HG03196 (cell line): ENCODE results near the gene C16orf86.

Experiments
- ATAC-seq: cut with Tn5 transposase; IDR thresholded peaks from one replicate; pipeline ENCODE4 v1.9.1; 2021; ENCODE audit not compliant: unreplicated experiment

C16orf86 gene

GRCh38 chr16:67666559-67667452, at the start of gene C16orf86, which contains the start of gene ENKD1:
TSS of gene C16orf86 (plus strand) at chr16:67666814. CDS start at chr16:67666971, 157 bp downstream.
TSS of gene ENKD1 (minus strand) at chr16:67666750. CDS start at chr16:67666442, 308 bp downstream.
- ATAC-seq: peak; percentile 42

- ATAC-seq: no peak
These were observed 38.4 kb upstream of the C16orf86 start for GRCh38 chr16:67628216-67628615.

GRCh38 chr16:67632415-67633172, 34.0 kb upstream of the C16orf86 start:
- no peak for ATAC-seq

GRCh38 chr16:67636713-67637112, 29.9 kb upstream of the C16orf86 start:
- no peak for ATAC-seq

- no peak for ATAC-seq
These were observed 29.0 kb upstream of the C16orf86 start for GRCh38 chr16:67637625-67638024.

GRCh38 chr16:67641779-67642708, 24.6 kb upstream of the C16orf86 start:
- no peak for ATAC-seq

- no peak for ATAC-seq
These were observed 22.6 kb upstream of the C16orf86 start for GRCh38 chr16:67644038-67644437.

- no peak for ATAC-seq
These were observed 21.1 kb upstream of the C16orf86 start for GRCh38 chr16:67645397-67646121.

GRCh38 chr16:67647111-67647651, 19.4 kb upstream of the C16orf86 start:
- no peak for ATAC-seq

- ATAC-seq: no peak
These were observed 18.9 kb upstream of the C16orf86 start for GRCh38 chr16:67647681-67648080.

- ATAC-seq: no peak
These were observed 18.4 kb upstream of the C16orf86 start for GRCh38 chr16:67648088-67648763.

- ATAC-seq: no peak
These were observed 17.7 kb upstream of the C16orf86 start for GRCh38 chr16:67648764-67649407.

GRCh38 chr16:67649494-67649931, 17.1 kb upstream of the C16orf86 start:
- no peak for ATAC-seq

GRCh38 chr16:67650023-67650422, 16.6 kb upstream of the C16orf86 start:
- ATAC-seq: no peak

- ATAC-seq: no peak
These were observed 15.6 kb upstream of the C16orf86 start for GRCh38 chr16:67651039-67651438.

GRCh38 chr16:67651847-67652246, 14.8 kb upstream of the C16orf86 start:
- no peak for ATAC-seq

- ATAC-seq: no peak
These were observed 14.0 kb upstream of the C16orf86 start for GRCh38 chr16:67652578-67653127.

- no peak for ATAC-seq
These were observed 13.4 kb upstream of the C16orf86 start for GRCh38 chr16:67653128-67653788.
